GM12865 (cell line): Measurements from ENCODE around the gene CRYBB3.
"Not testable (repeated sequence)": the region's sequence is repeated elsewhere in the genome, so short reads cannot be mapped to it uniquely, and the experiment has no call there.

Experiments used
- DNase-seq: peaks from one replicate; pipeline ENCODE4 v3.0.0; 2010; ENCODE audit warnings: low read depth
- H3K4me3 ChIP-seq: 2 replicates; pipeline ENCODE4 v1.5.1; 2011; ENCODE audit warnings: mild to moderate bottlenecking, low read depth, low read length, control low read depth
- TF ChIP-seq, protein P1 (sequence below): IDR thresholded peaks from 2 replicates; pipeline ENCODE4 v1.5.1; 2011; ENCODE audit warnings: low read length, control low read depth, low read depth, inconsistent platforms; ENCODE audit not compliant: insufficient read depth; ENCODE audit errors: missing control alignments

The CRYBB3 gene

DNA sequence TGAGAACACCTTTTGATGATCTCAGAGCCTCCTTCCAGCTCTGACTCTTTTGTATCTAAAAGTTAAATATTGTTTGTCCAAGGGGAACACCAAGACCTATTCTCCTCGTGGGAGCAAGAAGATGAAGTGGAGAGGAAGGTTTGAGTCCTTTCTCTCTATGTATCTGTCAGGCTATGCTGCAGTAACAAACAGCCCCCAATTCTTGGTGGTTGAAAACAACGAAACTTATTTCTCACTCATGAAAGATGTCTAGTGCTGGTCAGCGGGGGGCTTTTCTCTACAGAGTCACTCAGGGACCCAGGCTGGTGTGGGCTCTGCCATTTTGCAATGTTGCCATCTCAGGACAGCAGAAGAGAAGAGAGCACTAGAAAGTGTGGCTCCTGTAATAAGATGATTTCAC lies 13.6 kb downstream of the CRYBB3 start:
- TF ChIP-seq, protein P1, sequence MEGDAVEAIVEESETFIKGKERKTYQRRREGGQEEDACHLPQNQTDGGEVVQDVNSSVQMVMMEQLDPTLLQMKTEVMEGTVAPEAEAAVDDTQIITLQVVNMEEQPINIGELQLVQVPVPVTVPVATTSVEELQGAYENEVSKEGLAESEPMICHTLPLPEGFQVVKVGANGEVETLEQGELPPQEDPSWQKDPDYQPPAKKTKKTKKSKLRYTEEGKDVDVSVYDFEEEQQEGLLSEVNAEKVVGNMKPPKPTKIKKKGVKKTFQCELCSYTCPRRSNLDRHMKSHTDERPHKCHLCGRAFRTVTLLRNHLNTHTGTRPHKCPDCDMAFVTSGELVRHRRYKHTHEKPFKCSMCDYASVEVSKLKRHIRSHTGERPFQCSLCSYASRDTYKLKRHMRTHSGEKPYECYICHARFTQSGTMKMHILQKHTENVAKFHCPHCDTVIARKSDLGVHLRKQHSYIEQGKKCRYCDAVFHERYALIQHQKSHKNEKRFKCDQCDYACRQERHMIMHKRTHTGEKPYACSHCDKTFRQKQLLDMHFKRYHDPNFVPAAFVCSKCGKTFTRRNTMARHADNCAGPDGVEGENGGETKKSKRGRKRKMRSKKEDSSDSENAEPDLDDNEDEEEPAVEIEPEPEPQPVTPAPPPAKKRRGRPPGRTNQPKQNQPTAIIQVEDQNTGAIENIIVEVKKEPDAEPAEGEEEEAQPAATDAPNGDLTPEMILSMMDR: no peak
- no peak overlapping the region for H3K4me3 ChIP-seq
- DNase-seq: no peak

DNA sequence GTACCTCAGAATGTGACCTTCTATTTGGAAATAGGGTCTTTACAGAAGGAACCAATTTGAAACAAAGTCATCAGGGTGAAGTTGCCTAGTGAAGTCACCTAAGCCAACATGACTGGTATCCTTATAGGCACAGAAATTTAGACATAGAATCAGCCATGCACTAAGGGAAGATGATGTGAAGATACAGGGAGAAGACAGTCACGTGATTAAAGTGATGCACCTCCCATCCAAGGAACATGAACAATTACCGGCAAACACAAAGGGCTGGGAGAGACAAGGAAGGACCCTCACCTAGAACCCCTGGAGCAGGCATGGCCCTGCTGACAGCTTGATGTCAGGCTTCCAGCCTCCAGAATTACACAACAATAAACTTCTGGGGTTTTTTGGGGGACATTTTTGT lies 16.6 kb downstream of the CRYBB3 start:
- TF ChIP-seq, protein P1: no peak
- H3K4me3 ChIP-seq: no peak overlapping the region
- DNase-seq: no peak

DNA sequence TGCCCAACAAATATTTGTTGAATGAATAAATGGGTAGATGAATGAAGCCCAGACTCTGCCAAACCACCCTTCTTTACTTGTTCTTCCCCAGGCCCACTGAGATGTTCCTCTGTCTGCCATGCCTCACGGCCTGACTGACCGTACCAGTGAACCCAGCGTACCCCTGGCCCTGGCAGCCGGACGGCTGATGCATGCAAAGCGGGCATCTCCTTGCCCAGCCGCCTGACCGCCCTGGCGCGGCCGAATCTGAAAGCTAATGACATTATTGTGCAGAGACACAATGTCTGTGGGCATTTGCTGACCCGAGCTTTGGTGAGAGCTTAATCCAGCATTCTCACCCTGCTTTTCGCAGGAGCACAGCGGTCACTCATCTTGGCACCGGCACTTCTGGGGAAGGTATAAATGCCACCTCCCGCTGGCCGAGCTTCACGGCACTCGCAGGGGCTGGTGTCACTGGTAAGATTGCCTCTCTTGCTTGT lies 19.6 kb downstream of the CRYBB3 start, which contains the start of gene CRYBB2:
Gene CRYBB2 (plus strand): TSS at position 429 of the 479 bp plus-strand sequence. CDS start 1,791 bp downstream, outside the sequence.
- TF ChIP-seq, protein P1: no peak
- no peak within 1 kb of the TSS for H3K4me3 ChIP-seq
- no peak for DNase-seq

DNA sequence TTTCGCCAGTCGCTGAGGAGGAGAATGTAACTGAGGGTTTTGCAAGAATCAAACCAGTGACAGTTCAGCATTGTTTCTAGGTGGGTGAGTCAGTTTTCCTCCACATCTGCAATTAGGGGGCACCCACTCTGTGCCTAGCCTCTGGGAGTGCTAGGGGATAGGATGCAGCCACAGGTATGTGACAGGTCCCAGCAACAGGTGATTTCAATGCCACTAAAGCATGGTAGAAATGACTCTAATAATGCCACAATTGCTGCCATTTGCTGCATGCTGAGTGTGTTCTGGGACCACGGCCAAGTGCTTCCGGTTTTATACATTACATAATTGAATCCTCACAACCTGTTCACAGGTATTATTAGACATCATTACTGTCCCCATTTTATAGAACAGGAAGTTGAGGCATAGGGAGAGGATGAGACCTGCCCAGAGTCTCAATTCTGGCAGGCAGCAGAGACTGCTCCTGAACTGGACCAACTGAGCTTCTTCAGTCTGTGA lies 20.3 kb downstream of the CRYBB3 start:
- TF ChIP-seq, protein P1: no peak
- DNase-seq: no peak
- H3K4me3 ChIP-seq: no peak overlapping the region

DNA sequence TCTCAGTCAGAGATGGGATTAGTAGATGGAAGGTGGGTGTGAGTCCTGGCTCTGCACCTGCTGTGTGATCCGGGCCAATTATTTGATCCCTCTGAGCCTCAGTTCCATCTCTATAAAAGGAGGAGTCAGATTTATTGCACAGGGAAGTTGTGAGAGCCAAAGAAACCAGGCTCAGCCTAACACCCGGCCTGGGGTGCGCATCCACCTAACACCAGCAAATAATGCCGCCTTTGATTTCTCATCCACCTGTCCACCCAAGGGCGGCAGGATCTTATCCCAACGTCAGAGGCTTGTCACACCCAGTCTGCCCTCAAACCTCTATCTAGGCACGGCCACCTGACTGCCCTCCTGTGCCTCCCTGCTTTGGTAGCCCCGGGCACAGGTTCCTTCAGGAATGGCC lies 22.1 kb downstream of the CRYBB3 start:
- no peak for DNase-seq
- no peak overlapping the region for H3K4me3 ChIP-seq
- TF ChIP-seq, protein P1: no peak

DNA sequence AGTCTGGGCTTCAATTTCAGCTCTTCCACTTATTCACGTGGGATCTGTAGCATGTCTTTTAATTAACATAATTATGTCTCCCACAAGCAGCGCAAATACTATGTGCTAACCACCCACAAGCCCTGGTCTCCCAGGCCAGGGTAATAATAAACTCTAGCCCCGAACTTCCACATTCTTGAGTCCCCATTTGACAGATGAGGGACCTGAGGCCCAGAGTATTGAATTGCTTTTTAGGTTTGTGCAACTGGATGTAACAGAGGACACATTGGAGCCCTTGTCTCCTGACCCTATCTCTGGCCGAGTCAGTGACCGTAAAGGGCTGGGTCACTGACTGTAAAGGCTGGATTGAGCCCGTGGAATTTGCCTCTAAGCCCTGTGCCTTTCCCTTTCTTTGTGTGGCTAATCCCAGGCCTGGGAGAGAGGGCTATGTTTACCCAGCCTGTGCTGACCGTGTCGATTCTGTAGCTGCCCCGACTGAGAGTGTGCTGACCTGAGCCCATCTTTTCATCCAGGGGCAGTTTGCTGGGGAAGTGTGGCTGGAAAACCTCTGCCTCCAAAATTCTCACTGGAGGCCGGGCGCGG lies 23.7 kb downstream of the CRYBB3 start:
- TF ChIP-seq, protein P1: no peak
- no peak for DNase-seq
- no peak overlapping the region for H3K4me3 ChIP-seq

DNA sequence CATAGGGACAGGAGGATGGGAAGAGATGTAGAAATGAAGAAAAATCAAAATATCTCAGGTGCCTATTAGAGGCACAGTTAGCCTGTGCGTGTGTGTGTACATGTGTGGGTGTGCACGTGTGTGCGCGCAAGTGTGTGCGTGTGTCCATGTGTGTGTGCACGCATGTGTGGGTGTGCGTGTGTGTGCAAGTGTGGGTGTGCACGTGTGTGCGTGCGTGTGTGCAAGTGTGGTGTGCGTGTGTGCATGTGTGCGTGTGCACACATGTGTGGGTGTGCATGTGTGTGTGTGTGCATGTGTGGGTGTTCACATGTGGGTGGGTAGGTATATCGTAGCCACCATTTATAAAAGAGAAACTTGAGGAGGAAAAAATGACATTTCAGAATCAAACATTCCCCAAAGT lies 29.2 kb downstream of the CRYBB3 start:
- DNase-seq: no peak
- no peak overlapping the region for H3K4me3 ChIP-seq
- TF ChIP-seq, protein P1: no peak

DNA sequence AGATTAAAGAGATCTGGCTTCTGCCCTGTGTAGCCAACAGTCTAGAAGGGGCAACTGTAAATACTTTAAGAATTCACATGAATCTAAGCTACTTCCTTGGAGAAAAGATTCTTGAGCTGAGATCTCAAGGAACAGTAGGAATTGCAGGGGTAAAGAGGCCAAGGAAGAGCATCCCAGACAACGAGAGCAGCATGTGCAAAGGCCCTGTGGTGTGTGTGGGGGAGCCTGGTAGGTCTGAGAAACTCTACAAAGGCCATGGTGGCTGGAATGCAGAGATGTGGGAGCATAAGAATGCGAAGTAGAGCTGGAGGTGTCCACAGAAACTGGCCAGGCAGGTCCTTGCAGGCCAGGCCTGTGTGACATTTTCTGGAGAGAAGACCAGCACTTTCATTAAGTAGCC lies 31.1 kb downstream of the CRYBB3 start:
- H3K4me3 ChIP-seq, DNase-seq: not testable (repeated sequence)
